Muscle layer of duodenum (tissue), 2 donors: ENCODE results near the gene LNP1.

Experiments used
- H3K27ac ChIP-seq: one replicate; pipeline ENCODE4 v1.7.0; 2013; ENCODE audit warnings: mild to moderate bottlenecking, low read length
- H3K27me3 ChIP-seq: one replicate; pipeline ENCODE4 v1.7.0; 2013; ENCODE audit warnings: low read depth, mild to moderate bottlenecking, control low read depth, low read length
- H3K36me3 ChIP-seq, 2 donors: one replicate each; pipeline ENCODE4 v1.7.0; 2013; ENCODE audit warnings: low read length in 2 of 2, control low read depth in 1 of 2, mild to moderate bottlenecking in 1 of 2; ENCODE audit not compliant: insufficient read depth in 2 of 2, control insufficient read depth in 1 of 2
- H3K4me1 ChIP-seq, 2 donors: one replicate each; pipeline ENCODE4 v1.7.0; 2013; ENCODE audit warnings: low read length in 2 of 2, mild to moderate bottlenecking in 2 of 2, control low read depth in 1 of 2, moderate library complexity in 1 of 2; ENCODE audit not compliant: insufficient read depth in 2 of 2, control insufficient read depth in 1 of 2
- H3K4me3 ChIP-seq, 2 donors: one replicate each; pipeline ENCODE4 v1.7.0; 2013; ENCODE audit warnings: low read length in 2 of 2, low read depth in 1 of 2, mild to moderate bottlenecking in 1 of 2
- H3K9me3 ChIP-seq, 2 donors: one replicate each; pipeline ENCODE4 v1.7.0; 2013; ENCODE audit warnings: low read length in 2 of 2, control low read depth in 1 of 2, mild to moderate bottlenecking in 1 of 2; ENCODE audit not compliant: control insufficient read depth in 1 of 2
- donor health status: healthy.

The LNP1 gene

DNA sequence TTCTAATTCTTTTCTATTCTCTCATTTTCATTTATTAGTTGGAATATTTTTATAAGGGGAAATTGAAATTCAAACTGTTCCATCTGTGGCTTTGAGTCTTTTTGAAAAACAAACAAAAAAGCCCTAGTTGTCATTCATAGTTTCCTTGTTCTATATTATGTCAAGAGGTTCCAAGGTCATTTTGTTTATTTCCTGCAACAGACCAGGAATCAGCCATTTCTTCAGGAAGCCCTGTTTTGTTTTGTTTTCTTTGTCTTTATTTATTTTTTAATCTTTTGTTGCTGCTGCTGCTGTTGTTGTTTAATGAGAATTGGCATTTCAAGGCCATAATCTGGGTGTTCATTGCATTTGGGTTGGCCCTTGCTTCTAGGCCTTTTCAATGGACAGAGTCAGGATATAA, 14.8 kb downstream of the LNP1 start:
- no peaks in the 10 kb centered on the region for H3K27me3 ChIP-seq
- H3K4me1 ChIP-seq, result no peaks in the 10 kb centered on the region
- peaks cover 0 to 5% of the 10 kb centered on the region in 2 donors for H3K36me3 ChIP-seq
- H3K9me3 ChIP-seq, result peaks cover 0 to 3% of the 10 kb centered on the region in 2 donors
- H3K4me3 ChIP-seq, result no peak overlapping the region
- H3K27ac ChIP-seq, result no peak overlapping the region

GRCh38 chr3:100416863-100417262, 15.5 kb downstream of the LNP1 start:
- no peak overlapping the region for H3K4me3 ChIP-seq
- H3K36me3 ChIP-seq, result no peaks in the 10 kb centered on the region
- H3K27ac ChIP-seq, result no peak overlapping the region
- no peaks in the 10 kb centered on the region for H3K27me3 ChIP-seq
- no peaks in the 10 kb centered on the region for H3K4me1 ChIP-seq
- no peaks in the 10 kb centered on the region for H3K9me3 ChIP-seq

DNA sequence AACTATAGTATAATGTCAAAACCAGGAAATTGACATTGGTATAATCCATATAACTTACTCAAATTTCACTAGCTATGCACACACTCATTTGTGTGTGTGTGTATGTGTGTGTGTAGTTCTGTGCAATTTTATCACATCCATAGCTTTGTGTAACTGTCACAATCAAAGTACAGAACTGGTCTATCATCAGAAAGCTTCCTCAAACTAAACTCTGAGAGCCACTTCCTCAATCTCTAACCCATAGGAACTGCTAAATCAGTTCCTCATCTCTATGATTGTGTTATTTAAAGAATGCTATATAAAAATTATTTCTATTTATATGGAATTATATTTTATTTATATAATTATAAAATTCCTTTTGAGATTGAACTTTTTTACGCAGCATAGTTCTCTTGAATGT, 18.1 kb downstream of the LNP1 start:
- H3K27ac ChIP-seq, result no peak overlapping the region
- H3K36me3 ChIP-seq, result no peaks in the 10 kb centered on the region
- H3K9me3 ChIP-seq, result no peaks in the 10 kb centered on the region
- H3K27me3 ChIP-seq, result no peaks in the 10 kb centered on the region
- no peak overlapping the region for H3K4me3 ChIP-seq
- no peaks in the 10 kb centered on the region for H3K4me1 ChIP-seq

- Histone ChIP-seq H3K36me3 (no peaks in the 10 kb centered on the region), H3K9me3 (no peaks in the 10 kb centered on the region), H3K4me1 (no peaks in the 10 kb centered on the region), H3K27me3 (no peaks in the 10 kb centered on the region), H3K27ac (no peak overlapping the region), H3K4me3 (no peak overlapping the region)
These were observed 19.5 kb downstream of the LNP1 start for GRCh38 chr3:100420885-100421284.

DNA sequence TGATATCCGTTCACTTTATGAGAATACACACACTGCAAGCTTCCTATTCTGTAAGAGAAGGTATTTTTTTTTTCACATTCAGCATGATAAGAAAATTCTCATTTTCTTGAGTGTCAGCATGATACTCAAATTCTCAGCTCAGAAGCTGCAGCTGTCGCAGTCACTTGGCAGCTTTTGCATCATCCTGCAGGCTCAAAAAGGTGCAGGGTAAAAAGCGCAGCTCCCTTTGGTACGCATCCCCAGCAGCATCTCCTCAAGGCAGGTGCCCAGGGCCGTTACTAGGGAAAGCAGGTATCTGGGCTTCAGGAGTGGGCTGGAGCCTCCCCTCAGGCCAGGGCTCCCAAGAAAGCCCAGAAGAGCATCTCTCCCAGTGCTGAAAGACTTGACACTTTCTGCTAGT, 22.3 kb downstream of the LNP1 start:
- no peaks in the 10 kb centered on the region for H3K27me3 ChIP-seq
- no peaks in the 10 kb centered on the region for H3K36me3 ChIP-seq
- H3K4me1 ChIP-seq, result no peaks in the 10 kb centered on the region
- no peak overlapping the region for H3K4me3 ChIP-seq
- H3K9me3 ChIP-seq, result no peaks in the 10 kb centered on the region
- H3K27ac ChIP-seq, result no peak overlapping the region

DNA sequence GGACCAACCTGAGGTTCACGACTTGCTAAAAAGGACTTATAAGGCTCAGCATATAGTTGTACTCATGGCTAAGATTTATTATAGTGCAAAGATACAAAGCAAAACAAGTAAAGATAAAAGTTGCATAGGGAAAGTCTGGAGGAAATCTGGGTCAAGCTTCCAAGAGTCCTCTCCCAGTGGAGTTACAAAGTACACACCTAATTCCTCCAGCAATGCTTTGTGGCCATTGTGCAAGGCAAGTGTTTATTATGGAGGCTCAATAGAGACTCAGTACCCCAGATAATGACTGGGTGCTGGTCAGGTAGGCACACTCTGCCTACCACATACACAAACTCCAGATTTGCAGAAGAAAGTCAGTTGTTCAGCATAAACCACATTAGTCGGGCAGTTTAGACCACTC, 22.9 kb downstream of the LNP1 start:
- Histone ChIP-seq H3K27ac (no peak overlapping the region), H3K4me1 (no peaks in the 10 kb centered on the region), H3K36me3 (no peaks in the 10 kb centered on the region), H3K27me3 (no peaks in the 10 kb centered on the region), H3K4me3 (no peak overlapping the region), H3K9me3 (no peaks in the 10 kb centered on the region)

DNA sequence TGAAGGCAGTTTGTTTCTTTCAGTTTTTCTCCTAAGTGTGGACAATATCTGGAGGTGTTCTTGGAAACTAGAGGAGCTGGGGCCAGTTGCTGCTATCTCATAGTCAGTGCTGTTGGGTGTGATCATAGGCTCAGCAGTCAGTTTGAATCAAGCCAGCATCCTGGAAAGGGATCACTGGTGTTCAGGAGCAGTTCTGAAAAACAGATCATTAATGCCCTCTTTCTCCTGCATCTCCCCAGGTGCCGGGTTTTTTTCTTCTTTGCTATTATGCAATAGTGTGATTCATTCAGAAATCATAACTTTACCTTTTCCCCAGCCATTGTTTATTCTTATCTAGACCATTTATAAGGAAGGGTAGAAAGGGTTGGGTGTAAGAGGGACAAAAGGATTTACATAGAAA, 24.0 kb downstream of the LNP1 start:
- Histone ChIP-seq H3K9me3 (no peaks in the 10 kb centered on the region), H3K4me1 (no peaks in the 10 kb centered on the region), H3K27me3 (no peaks in the 10 kb centered on the region), H3K36me3 (no peaks in the 10 kb centered on the region), H3K27ac (no peak overlapping the region), H3K4me3 (no peak overlapping the region)

- no peaks in the 10 kb centered on the region for H3K4me1 ChIP-seq
- no peaks in the 10 kb centered on the region for H3K27me3 ChIP-seq
- H3K4me3 ChIP-seq, result no peak overlapping the region
- no peaks in the 10 kb centered on the region for H3K9me3 ChIP-seq
- H3K27ac ChIP-seq, result no peak overlapping the region
- no peaks in the 10 kb centered on the region for H3K36me3 ChIP-seq
These were observed 24.8 kb downstream of the LNP1 start for GRCh38 chr3:100426067-100426682.

DNA sequence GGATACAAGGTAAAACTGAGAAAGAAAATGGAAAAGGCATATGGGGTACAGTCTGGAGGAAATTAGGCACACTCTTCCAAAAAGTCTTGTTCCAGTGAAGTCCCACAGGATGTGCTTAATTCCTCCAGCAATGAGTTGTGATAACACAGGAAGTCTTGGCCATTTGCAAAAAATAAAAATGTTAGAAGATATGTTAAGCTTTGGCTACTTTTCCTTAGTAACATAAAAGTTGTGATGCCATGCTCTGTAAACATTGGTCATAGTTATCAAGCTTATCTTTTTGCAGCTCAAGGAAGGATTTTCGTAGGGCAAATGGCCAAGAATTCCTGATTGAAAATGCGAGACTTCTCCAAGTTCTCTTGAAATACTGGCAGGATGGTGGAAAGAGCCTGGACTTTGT, 26.4 kb downstream of the LNP1 start:
- H3K27me3 ChIP-seq, result no peaks in the 10 kb centered on the region
- H3K27ac ChIP-seq, result no peak overlapping the region
- H3K4me1 ChIP-seq, result no peaks in the 10 kb centered on the region
- H3K9me3 ChIP-seq, result no peaks in the 10 kb centered on the region
- H3K4me3 ChIP-seq, result no peak overlapping the region
- no peaks in the 10 kb centered on the region for H3K36me3 ChIP-seq

DNA sequence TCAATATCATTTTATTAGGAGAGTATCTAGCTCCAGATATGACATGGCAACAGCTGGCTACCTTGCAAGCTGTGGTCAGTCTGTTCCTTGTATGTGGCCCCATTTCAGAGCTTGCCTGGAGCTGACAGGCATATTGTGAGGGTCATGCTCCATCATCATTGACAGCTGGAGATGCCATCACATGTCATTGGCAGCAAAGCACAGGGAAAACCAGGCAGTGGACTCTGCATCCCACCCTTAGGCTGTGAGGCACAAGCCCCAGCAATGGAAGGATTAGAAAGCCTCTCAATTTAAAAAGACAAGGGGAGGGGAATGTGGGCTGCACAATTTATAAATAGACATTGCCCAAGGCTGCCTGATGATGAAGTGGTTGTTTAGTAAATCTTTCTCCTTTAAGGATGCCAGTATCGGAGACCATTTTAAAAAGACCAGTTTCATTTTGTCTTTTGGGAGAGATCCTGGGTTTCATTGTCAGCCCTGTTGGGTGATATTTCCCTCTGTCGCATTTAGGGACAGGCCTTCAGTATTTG, 27.9 kb downstream of the LNP1 start:
- H3K27ac ChIP-seq, result no peak overlapping the region
- no peak overlapping the region for H3K4me3 ChIP-seq
- H3K27me3 ChIP-seq, result no peaks in the 10 kb centered on the region
- H3K9me3 ChIP-seq, result no peaks in the 10 kb centered on the region
- H3K36me3 ChIP-seq, result no peaks in the 10 kb centered on the region
- no peaks in the 10 kb centered on the region for H3K4me1 ChIP-seq

DNA sequence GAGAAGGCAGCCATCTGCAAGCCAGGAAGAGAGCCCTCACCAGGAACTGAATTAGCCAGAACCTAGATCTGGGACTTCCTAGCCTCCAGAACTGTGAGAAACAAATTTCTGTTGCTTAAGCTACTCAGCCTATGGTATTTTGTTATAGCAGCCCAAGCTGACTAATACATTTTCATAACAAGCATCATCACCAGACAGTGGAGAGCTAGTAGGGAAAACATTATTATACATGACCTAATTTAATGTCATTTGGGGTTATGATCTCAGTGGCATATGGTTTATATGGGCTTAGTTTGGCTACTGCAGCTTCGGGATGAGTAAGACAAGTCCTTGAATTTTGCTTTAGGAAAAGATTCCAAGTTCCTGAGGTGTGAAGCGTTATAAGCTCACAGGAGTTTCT, 35.6 kb downstream of the LNP1 start:
- Histone ChIP-seq H3K9me3 (no peaks in the 10 kb centered on the region), H3K4me3 (no peak overlapping the region), H3K4me1 (no peaks in the 10 kb centered on the region), H3K36me3 (no peaks in the 10 kb centered on the region), H3K27ac (no peak overlapping the region), H3K27me3 (no peaks in the 10 kb centered on the region)
